Pancreas (tissue), 10 donors: ENCODE data around the gene EYA3. TPM values are rescaled to one million over a fixed set of nuclear protein-coding genes. Genes with fewer than 3 reads are reported as not detected.
A peak's percentile ranks its signal among the peaks of the same experiment; 100 is the strongest.

ENCODE experiments used
- ATAC-seq, 4 donors: fragments of 200-7000 bp; cut with Tn5 transposase; one replicate each; pipeline versions ENCODE4 v1.8.0 to v1.9.1; 2020; ENCODE audit warnings: mild to moderate bottlenecking in 4 of 4, moderate library complexity in 4 of 4
- DNase-seq, 6 donors: peaks; one replicate each; pipeline ENCODE4 v3.0.0-alpha.2; 2020
- FAIRE-seq: peaks from 2 replicates; lab custom pipeline; 2012; peaks lifted over from hg19 to GRCh38; lab: Jason Lieb, UNC
- H3K27ac ChIP-seq, 4 donors: fragments of 200-600 bp; sonication (generic); 1 replicate in 3 of 4; 2 replicates in 1 of 4; pipeline versions ENCODE4 v1.5.0 to v1.8.0; 2020
- H3K27me3 ChIP-seq, 4 donors: fragments of 200-600 bp; one replicate each; pipeline ENCODE4 v1.8.0; 2021
- H3K36me3 ChIP-seq, 3 donors: fragments of 200-600 bp; sonication (generic) in 1 of 3; one replicate each; pipeline versions ENCODE4 v1.5.0 to v1.8.0; 2020 to 2021
- H3K4me1 ChIP-seq, 3 donors: fragments of 200-600 bp; one replicate each; pipeline ENCODE4 v1.8.0; 2021
- H3K4me3 ChIP-seq, 4 donors: fragments of 200-600 bp; sonication (generic) in 2 of 4; one replicate each; pipeline versions ENCODE4 v1.5.0 to v1.8.0; 2020 to 2021
- H3K9me3 ChIP-seq, 4 donors: fragments of 200-600 bp; one replicate each; pipeline ENCODE4 v1.8.0; 2021
- CTCF ChIP-seq, 4 donors: fragments of 200-600 bp; sonication (generic) in 3 of 4; IDR thresholded peaks; one replicate each; pipeline versions ENCODE4 v1.5.0 to v1.8.0; 2021; ENCODE audit warnings: antibody characterized with exemption in 4 of 4
- WGBS, 2 donors: extraction: QIAGEN DNeasy Blood & Tissue Kit; methylation state at CpG; one replicate each; pipeline ENCODE4 v1.1.7; 2013; 5-methylcytosine and 5-hydroxymethylcytosine counted together
- intact Hi-C, 3 donors: fragments of 100-400 bp; cut with DNase I; formaldehyde crosslinking; loops; one replicate each; pipeline versions ENCODE4 v1.11.1 to v1.14.2; 2022
- polyA plus RNA-seq, 2 donors: library from polyadenylated mRNA; stranded (reverse); fragments of 200-250 nt; gene quantifications; one replicate each; pipeline ENCODE4 v1.2.3, GENCODE V29; 2013
- total RNA-seq, 6 donors: library from RNA; stranded (reverse); fragmentation: NEBNext Ultra II Directional in 4 of 6; extraction: Animal tissue kit (Norgen Biotek cat#: 25700) in 4 of 6; gene quantifications; one replicate each; pipeline versions ENCODE4 v1.2.1 to v1.2.4, GENCODE V29; 2021 to 2023
- donor health status: healthy with polysubstance abuse.
- donor health status: DM: no; HTN: no; CAD: no; lungs with moderate emphysema.
- donor health status: DM: no; HTN: no; CAD: no.
- donor health status: control.
- donor health status: control.
- donor health status: Bipolar disorder and iron deficiency.
- donor health status: DM: yes; HTN: yes; CAD: no.
- donor health status: DM: no; HTN: no; CAD: no.
- donor health status: DM: no; HTN: no; CAD: no.
- donor health status: DM: yes; HTN: yes; CAD: no.

The EYA3 gene
- total and polyA plus RNA-seq, 8 donors = 3.4 to 14.6 (median 6.9) TPM

- Histone ChIP-seq H3K9me3 (no peaks in the 10 kb centered on the region), H3K4me3 (no peak overlapping the region), H3K36me3 (no peaks in the 10 kb centered on the region), H3K27ac (no peak overlapping the region), H3K4me1 (no peaks in the 10 kb centered on the region), H3K27me3 (no peaks in the 10 kb centered on the region)
- ATAC-seq = no peak
- no peak for FAIRE-seq
- intact Hi-C loops = no loop called here
- DNase-seq = no peak
- WGBS, 2 donors = 78 to 84% methylated on average over 2 of the region's 2 CpGs
- TF ChIP-seq CTCF (IDR thresholded peaks at IDR 0.05) = no peak
Observed at GRCh38 chr1:28134651-28135207, 46.3 kb upstream of the EYA3 start.

- intact Hi-C loops = no loop called here
- Histone ChIP-seq H3K4me3 (no peak overlapping the region), H3K27me3 (no peaks in the 10 kb centered on the region), H3K4me1 (no peaks in the 10 kb centered on the region), H3K36me3 (no peaks in the 10 kb centered on the region), H3K9me3 (no peaks in the 10 kb centered on the region), H3K27ac (no peak overlapping the region)
- FAIRE-seq = no peak
- WGBS, 2 donors = 83 to 87% methylated on average over 11 of the region's 11 CpGs
- no peak for ATAC-seq
- DNase-seq = no peak
- no peak for TF ChIP-seq CTCF (IDR thresholded peaks at IDR 0.05)
Observed at GRCh38 chr1:28132171-28133167, 44.1 kb upstream of the EYA3 start.

- ATAC-seq (no peak), FAIRE-seq (no peak), DNase-seq (no peak)
- Histone ChIP-seq H3K27me3 (no peaks in the 10 kb centered on the region), H3K36me3 (no peaks in the 10 kb centered on the region), H3K4me3 (no peak overlapping the region), H3K9me3 (no peaks in the 10 kb centered on the region), H3K27ac (no peak overlapping the region), H3K4me1 (no peaks in the 10 kb centered on the region)
- intact Hi-C loops = no loop called here
- 72 to 81% methylated on average over 6 of the region's 6 CpGs for WGBS, 2 donors
- TF ChIP-seq CTCF (IDR thresholded peaks at IDR 0.05) = no peak
Observed at GRCh38 chr1:28130901-28131300, 42.5 kb upstream of the EYA3 start.

DNA sequence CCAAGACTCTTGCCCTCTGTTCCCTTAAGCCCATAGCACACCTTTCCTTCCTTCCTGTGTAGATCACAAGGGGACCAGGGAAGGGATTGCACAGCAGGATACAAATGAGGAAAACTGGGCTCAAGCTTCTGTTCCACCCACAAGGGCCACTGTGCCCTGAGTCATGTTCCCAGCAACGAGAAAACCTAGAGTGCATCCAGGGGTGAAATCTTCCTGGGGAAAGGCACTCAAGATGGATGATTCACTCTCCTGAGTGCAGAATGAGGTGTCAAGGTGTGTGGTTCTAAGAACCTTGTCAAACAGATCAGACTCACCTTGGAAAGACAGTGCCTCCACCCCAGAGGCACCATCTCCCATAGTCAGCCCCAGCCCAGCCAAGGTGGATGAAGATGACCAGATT lies 40.7 kb upstream of the EYA3 start:
- Histone ChIP-seq H3K4me1 (no peaks in the 10 kb centered on the region), H3K36me3 (no peaks in the 10 kb centered on the region), H3K4me3 (no peak overlapping the region), H3K27me3 (no peaks in the 10 kb centered on the region), H3K9me3 (no peaks in the 10 kb centered on the region), H3K27ac (no peak overlapping the region)
- intact Hi-C loops = no loop called here
- ATAC-seq = peak in 1 of 4 donors; percentile 55
- DNase-seq = no peak
- FAIRE-seq = no peak
- 66 to 77% methylated on average over 1 of the region's 1 CpG for WGBS, 2 donors
- no peak for TF ChIP-seq CTCF (IDR thresholded peaks at IDR 0.05)
